Measurements from ENCODE around the gene DCBLD2. TPM values are rescaled to one million over a fixed set of nuclear protein-coding genes. Genes with fewer than 3 reads are reported as not detected.

The DCBLD2 gene
- total and polyA plus RNA-seq, 9 of the 15 experiments (the other 6 are each of a cell fraction or from before 2014, with no cell fraction given): 2.7 to 14.6 (median 7.4) TPM

- WGBS (ENCODE audit: insufficient coverage, low coverage, missing lambda C conversion rate): 92% methylated on average over 3 of the region's 3 CpGs
- H3K4me3 ChIP-seq: no peak overlapping the region
- in situ Hi-C loops (cut with MboI) (no loop called here), intact Hi-C loops (cut with micrococcal nuclease) (no loop called here)
- H3K27me3 ChIP-seq (ENCODE audit: control insufficient read depth in 2 of 2, insufficient read depth in 2 of 2, low read length in 2 of 2): no peaks in the 10 kb centered on the region
- no peaks in the 10 kb centered on the region for H3K9me1 ChIP-seq (ENCODE audit: control insufficient read depth, insufficient read depth, low read length)
- H2AFZ ChIP-seq (ENCODE audit: low read depth, low read length): no peak overlapping the region
- ATAC-seq (no peak), FAIRE-seq (no peak), DNase-seq (ENCODE audit: extremely low read depth in 1 of 4, low spot score in 3 of 4) (no peak)
- no peak overlapping the region for H3K27ac ChIP-seq (ENCODE audit: extremely low read depth, low read depth, low read length)
- no TSS peak for BruUV-seq (replicated peaks)
- H3K79me2 ChIP-seq (ENCODE audit: control insufficient read depth, insufficient read depth, low read length): peaks cover 29% of the 10 kb centered on the region
- H3K36me3 ChIP-seq (ENCODE audit: control insufficient read depth, insufficient read depth, low read length): no peaks in the 10 kb centered on the region
- no peaks in the 10 kb centered on the region; the same call in 1 of the 2 replicates for H4K20me1 ChIP-seq (replicated peaks; ENCODE audit: control insufficient read depth, insufficient read depth, low read length)
- ChIA-PET CTCF (ENCODE audit: low intra/inter-chr PET ratio) (interaction anchor here (0.6 kb wide), 1 partner anchor 299 kb away, joined by 3 read pairs; the partner anchor contains the start of gene CPOX), POLR2A (no interaction called here)
- no peak overlapping the region for H3K4me2 ChIP-seq (ENCODE audit: insufficient read depth, low read length)
- H3K9me3 ChIP-seq (replicated peaks; ENCODE audit: control insufficient read depth, insufficient read depth, low read depth, low read length): no peaks in the 10 kb centered on the region
- H3K4me1 ChIP-seq (replicated peaks in 1 of 2; ENCODE audit: control insufficient read depth in 2 of 2, insufficient read depth in 2 of 2, low read length in 2 of 2): peaks cover 5 to 17% of the 10 kb centered on the region in 2 experiments; a peak in 4 of 5 replicates
- no peak overlapping the region for H3K9ac ChIP-seq (ENCODE audit: insufficient read depth in 1 of 2, low read depth in 2 of 2, low read length in 2 of 2)
- TF ChIP-seq ZNF3 (CRISPR knock-in tag; IDR thresholded peaks at IDR 0.05): no peak
- no peak for TF ChIP-seq ZNF740 (CRISPR knock-in tag; IDR thresholded peaks at IDR 0.05)
- no peak for TF ChIP-seq ZNF740 (tag; IDR thresholded peaks at IDR 0.05)
Observed at GRCh38 chr3:98892263-98892662, 9.2 kb downstream of the DCBLD2 start.
